Activated T-cell treated with anti-CD3 and anti-CD28 coated beads for 24 hours (primary cell): ENCODE results near the gene RCL1.

Experiments used
- DNase-seq: peaks from one replicate; pipeline ENCODE4 v3.0.0-alpha.2; 2020; ENCODE audit warnings: low read depth

The RCL1 gene

DNA sequence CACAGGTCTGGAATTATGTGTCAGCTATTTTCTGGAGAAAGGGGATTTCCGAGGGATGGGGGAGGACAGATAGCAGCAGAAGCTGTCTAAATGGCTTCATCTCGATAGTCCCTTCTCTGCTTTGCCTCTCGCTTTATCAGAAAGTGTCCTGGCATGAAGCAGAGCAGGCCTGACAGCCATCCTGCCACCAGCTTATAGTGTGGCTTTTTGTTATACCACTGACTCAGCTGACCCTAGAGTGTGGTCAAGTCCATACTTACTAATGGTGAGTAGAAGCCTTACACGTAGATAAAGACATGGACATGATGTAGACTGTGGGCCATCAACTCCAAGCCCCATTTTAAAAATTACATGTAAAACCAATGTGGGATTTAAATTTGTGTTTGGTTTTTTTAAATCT, 50.0 kb downstream of the RCL1 start:
- DNase-seq = no peak

DNA sequence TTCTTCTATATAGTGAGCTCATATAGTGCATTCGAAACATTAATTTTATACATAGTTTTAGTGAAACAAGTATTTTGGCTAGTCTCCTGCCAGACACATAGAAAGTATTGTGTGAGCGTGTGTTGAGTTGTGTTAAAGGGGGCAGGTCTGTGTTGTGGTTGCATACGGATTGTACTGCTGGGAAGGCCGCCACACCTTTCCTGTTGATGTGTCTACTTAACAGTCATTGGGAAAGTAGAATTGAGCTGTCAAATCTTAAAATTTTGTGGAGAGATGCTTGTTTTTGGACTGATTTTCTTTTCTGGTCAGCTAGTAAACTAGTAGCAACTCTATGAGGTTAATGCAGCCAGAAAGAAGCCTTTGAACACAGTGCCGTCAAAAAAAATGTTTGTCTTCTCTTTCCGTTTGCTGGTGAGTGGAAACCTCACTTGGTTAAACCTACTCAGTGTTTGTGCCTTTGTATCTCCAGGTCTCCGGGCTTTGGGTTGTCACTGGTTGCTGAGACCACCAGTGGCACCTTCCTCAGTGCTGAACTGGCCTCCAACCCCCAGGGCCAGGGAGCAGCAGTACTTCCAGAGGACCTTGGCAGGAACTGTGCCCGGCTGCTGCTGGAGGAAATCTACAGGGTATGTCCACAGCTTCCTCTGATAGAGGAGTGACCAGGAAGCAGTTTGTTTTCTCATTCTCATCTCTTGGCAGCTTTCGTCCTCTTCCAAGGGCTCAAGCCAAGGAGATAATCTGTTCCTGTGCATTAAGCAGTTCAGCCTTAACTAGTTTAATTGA, 51.5 kb downstream of the RCL1 start:
- DNase-seq = no peak

DNA sequence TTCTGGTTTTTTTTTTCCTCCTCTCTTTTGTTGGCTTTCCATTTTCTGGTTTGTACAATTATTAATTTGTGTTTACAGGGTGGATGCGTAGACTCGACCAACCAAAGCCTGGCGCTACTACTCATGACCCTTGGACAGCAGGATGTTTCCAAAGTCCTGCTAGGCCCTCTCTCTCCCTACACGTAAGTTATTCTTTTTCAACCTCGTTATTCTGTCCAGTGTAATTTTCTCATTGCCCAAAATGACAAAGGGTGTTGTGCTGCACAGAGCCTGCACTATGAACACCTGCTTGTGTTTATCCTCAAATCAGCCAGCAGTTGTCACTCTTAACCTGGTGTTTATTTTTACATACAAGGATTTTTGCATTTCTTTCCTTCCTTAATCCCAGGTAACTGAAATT, 56.6 kb downstream of the RCL1 start:
- no peak for DNase-seq

DNA sequence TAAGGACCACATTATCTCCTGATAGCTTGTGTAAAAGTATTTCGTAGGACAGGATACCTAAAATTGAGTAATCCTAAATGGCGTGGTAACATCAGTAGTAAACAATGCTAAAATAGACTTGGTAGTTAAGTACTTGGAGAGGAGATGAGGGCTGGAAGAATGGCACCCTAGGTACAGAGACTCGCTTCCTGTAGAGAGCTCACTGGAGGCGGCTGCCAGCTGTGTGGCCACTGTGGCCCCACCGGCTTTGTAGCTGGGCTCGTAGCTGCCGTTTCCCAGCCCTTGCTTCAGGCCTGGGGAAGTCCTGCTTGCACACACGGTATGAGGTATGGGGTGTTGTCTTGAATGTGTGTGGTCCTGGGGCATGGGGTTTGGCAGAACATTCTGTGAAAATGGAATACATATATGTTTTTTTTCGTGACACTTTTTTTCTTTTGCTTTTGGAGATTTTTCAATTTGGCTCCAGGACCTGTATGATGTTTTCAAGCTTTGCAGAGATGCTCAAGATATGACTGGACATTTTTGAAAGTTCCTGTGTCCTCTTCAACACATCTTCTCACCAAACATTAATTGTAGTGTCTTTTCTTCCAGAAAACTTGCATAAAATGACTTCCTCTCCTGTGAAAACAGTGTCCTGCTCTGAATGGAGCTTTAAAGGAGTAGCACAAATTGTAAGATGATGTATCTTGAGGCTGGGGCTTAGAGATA, 58.0 kb downstream of the RCL1 start:
- DNase-seq = no peak

DNA sequence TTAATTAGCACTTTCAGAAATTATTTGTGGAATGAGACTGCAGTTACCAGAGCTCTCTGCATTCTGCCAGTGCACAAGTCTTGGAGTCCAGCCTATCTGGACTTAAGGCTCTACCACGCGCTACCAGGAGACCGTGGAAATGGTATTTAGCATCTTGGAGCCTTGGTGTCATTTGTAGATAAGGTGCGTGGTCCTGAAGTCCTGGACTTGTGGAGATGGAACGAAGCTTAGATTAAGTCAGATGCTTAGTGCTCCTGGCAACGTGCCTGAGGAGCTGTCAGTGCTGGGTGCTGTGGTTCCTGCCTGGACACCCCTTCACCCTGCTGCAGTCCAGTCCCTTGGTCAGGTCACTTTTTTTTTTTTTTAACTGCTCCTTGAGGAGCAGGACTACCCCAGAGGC, 59.7 kb downstream of the RCL1 start:
- no peak for DNase-seq

DNA sequence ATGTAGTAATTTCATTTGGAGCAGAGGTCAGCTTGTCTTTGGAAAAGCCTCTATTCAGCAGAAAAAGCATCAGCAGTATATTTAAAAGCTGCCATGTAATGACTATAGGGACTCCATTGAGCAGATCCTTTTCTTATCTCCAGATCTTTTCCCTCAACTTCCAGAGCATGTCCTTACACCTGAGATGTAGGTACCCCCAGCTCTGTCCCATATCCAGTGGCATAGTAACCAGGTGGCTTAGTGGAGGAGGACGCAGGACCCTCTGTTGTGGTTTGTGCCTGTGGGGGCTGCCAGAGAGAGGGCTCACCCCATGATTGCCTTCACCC, 61.5 kb downstream of the RCL1 start:
- DNase-seq = no peak

DNA sequence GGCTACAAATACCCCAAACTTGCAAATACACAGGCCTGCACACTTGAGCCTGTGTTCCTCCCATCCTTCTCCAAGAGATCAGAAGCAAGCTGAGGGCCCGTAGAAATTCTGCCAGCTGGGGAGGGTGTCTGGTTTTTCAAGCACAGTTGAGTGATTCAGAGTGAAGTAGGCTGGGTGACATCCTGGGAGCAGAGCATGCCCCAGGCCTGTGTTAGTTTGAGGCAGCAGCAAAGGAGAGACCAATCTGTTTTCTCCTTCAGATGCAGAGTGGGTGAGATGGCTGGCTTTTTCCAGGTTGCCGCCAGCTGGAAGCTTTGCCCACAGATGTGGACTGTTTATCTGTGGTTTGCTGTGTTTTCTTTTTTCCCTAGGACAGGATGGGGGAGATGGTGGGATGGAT, 63.1 kb downstream of the RCL1 start:
- no peak for DNase-seq

DNA sequence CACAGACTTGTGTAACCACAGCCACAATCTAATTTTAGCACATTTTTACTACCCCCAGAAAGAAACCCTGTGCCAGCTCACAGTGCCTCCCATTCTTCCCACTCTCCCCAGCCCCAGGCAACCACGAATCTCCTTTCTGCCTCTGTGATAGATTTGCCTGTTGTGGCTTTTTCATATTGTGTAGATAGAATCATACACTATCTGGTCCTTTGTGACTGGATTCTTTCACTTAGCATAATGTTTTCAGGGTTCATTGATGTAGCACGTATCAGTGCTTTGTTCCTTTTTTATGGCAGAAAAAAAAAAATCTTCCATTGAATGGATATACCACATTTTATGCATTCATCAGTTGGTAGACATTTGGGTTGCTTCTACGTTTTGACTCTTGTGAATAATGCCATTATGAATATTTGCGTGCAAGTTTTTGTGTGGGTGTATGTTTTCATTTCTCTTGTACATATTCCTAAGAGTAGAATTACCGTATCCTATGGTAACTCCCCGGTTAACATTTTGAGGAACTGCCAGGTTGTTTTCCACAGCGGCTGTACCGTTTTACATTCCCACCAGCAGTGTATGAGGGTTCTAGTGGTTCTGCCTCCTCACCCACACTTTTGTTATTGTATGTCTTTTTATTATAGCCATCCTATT, 64.5 kb downstream of the RCL1 start:
- no peak for DNase-seq

DNA sequence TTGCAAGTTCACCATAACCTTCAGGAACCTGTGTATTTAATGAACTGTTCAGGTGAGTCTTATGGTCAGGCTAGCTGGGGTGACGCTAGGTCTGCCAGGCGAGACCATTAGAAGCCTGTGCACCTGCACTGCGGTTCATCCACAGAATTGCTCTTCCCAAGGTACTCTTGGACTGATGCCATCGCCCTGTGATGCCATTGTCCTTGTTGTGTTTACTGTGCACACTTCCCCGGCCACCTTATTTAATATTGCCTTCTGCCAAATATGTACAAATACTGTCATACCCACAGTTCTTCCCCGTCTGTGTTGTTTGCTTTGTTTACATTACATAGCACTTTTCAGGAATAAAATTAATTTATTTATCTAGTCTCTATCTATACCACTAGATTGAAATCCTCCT, 66.3 kb downstream of the RCL1 start:
- no peak for DNase-seq

DNA sequence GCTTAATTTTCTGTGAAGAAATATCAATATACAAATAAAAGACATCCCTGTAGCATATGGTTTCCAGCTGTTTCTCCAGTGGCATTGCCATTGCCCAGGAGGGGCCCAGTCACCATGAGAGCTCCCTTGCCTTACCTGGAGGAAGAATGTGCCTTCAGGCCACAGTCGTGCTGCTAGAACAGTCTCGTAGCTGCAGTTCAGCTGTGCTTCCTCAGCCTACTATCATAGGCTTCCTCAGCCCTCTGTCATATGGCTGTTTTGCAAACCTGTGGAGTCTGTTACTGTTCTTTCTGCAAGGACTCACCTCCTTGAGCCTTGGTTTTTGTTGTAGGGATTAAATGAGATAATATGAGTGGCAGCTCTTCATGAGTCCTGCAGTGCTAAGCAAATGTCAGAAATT, 67.6 kb downstream of the RCL1 start:
- DNase-seq = no peak

DNA sequence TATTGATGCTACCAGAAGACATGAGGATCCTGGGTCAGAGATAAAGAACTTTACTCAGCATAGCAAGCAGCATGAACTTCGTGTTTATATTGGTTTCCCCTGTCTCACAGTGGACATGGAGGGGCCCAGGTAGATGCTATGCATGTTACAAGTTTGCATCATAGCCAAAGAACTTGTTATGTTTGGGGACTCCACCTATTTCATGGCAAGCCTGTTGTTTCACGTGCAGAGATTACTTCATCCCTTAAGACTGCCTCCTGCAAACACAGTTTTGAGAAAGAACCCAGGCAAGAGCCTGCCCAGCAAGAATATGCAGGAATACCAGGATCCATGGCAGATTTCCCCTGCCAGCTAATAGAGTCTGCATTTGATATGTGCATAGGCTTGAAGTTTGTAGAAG, 68.4 kb downstream of the RCL1 start:
- DNase-seq = no peak

DNA sequence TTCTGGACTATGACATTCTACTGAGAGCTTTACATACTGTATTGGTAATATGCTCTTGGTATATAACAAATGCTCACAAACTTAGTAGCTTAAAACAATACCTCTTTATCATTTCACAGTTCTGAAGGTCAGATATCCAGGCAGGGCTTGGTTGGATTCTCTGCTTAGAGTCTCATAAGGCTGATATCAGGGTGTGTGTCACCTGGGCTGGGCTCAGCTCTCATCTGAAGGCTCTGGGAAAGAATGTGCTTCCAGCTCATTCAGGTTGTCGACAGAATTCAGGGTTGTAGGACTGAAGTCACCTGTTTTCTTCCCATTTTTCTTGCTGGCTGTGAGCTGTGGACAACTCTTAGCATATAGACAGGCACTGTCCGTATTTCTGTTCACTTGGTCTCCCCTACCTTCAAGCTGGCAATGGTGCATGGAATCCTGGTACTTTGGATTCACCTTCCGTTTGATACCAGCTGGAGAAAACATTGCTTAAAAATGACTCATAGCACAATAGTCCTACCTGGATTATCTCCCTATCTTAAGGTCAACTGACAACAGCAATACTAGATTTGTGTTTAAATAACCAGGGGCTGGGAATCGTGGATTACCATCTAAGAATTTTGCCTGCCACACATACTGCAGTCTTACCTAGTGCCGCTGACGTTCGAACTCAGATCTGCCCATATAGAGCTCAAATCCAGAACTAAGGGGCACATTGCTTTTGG, 69.2 kb downstream of the RCL1 start:
- no peak for DNase-seq

DNA sequence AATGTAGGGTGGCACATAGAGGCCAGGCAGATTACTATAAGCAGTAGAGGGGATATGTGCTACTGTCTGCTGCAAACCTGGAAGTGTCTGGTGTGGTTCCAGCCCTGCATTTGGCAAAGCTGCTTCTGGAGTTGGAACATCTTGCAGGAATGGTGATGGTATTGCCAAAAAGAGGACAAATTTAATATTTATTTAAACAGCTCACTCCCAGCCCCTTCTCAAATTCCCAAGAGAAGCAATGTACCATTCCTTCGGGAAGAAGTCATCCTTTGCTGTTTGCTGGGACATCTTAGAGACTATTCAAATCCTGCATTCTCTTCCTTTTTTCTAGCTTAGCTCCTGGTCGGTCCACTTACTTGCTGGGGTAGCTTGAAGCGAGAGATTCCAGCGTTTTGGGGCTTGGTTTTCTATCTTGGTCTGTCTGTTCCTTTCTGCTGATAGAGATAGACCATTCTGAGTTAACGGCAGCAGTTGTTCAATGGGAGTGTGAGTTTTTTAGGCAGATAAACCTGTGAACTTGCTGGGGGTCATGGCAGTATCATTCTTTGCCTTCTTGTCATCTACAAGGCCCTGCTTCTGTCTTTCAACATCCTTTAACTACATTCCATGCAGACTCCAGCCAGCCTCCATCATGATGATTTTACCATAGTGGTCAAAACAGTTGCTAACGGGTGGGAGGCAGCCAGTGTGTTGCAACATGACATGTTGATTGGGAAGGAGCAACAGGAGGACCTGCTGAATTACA, 69.9 kb downstream of the RCL1 start:
- no peak for DNase-seq

DNA sequence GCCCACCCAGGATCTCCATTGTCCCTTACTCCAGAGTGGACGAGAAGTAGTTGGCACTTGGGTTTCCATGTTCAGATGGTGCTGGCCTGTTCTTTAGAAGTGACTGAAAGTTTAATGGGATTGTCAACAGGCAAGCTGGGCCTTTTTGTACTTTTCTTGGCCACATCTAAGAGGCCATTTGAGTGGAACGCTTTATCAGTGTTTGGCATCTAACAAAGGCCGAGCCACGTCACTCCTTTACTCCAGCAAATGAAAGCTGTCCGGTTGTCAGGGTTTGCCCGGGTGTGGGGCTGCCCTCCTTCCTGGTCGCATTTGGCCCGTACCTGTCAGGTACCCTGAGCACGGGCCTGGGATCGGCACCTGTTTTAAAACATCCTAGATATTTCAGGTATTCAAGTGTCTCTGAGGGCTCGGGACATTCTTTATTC, 71.5 kb downstream of the RCL1 start:
- no peak for DNase-seq

DNA sequence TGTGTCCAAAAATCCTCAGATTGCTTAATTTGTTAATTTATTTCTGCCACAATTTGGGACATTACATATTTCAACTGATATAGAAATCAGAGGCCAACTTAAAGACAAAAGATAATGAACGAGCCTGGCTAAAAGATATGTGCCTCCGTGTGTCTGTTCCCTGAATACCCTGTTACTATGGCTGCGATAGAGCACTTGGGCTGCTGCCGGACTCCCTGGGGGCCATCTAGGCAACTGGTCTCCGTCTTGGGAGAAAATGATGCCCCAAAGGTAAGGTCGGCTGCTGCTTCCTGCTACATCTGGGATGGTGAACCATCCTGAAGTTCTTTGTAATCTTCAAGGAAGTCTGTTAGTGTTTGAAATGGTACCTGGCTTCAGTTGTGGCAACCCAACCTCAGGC, 72.0 kb downstream of the RCL1 start:
- DNase-seq = no peak

DNA sequence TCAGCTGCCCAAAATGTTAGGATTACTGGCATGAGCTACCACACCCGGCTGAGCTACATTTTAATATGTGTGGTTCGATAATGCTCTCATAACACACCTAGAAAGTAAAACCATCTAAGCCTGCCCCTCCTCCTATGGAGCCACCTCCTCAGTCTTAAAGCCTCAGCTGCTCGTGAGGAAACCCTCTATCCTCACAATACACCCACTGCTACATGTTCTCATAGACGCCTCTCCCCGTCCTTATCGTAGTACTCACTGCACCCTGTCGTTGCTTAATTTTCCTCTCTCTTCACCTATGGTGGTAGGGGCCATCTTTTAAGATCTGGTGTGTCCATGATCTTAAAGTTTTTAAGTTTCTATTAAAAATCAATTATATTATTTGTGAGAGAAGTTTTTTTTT, 72.9 kb downstream of the RCL1 start:
- DNase-seq = no peak

DNA sequence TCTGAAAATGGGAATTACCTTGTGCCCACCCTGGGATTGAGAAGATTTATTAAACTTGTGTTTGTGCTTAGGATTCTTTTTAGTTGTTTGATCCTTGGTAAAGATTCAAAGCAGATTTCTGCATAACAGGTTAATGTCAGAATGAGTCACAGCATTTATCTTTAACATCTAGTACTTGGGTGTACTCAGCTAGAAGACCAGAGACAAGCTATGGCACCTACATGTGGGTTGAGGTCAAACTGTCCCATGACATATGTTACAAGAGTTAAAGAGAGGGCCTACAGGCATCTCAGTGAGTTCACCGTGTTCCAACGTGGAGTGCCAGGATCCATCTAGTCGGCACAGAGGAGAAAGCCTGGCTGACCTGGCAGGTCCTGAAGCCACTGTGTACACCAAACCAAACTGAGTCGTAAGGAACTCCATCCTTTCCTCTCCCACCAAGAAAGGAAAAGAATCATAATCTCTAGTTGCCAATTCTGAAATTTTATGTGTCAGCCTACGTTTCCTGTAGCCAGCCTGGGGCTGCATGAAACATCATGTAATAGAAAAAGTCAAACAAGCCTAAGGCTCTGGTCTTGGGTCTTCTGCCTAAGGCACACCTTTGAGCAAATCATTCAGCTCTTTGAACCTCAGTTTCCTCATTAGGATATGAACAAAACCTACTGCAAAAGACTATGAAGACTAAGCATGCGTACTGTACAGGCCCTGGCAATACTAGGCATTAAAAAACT, 73.7 kb downstream of the RCL1 start:
- no peak for DNase-seq

DNA sequence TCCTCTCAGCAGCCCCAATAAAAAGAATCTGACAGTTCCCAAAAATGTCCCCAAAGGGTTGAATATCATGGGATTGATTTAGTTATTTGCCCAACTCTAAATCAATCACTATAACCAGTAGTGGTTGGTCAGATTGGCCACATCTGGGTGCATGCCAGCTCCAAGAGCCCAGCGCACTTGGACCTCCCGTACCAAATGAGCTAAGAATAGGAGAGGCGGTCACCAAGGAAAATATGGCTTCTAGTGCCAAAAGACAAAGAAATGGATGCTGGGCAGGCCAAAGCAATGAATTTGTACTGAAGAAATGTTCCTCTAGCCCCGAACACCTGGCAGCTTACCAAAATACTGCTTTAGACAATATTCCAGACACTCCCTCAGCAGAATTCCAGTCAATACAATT, 80.3 kb downstream of the RCL1 start:
- no peak for DNase-seq

DNA sequence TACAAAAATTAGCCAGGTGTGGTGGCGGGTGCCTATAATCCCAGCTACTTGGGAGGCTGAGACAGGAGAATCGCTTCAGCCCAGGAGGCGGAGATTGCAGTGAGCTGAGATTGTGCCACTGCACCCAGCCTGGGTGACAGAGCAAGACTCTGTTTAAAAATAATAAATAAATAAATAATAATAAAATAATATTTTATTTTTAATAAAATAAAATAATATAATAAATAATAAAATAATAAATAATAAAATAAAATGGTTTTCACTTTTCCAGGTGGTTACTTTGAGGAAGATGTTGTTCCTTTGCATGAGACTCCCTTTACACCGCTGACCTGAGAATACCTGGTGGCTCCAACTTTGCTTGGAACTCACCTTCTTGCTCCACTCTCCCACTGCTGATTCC, 82.8 kb downstream of the RCL1 start:
- no peak for DNase-seq

DNA sequence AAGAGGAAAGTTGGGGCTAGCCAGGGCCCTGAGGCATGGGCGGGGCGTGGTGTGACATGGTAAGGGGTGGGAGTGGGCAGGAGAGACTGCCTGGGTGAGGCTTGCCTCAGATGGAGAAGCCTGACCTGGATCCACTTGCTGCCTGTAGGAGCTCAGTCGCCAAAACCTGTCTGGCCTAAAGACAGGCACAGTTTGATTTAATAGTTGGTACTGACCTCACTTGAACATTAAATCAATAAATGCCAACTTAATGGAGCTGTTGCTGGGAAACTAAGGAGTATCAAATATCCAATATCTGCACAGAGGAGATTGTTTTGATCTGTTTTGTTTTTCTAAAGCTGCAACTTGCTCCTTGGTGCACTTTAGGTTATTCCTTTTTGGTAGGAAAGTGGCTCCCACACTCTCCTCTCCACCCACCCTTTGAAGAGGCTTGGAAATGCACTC, 86.4 kb downstream of the RCL1 start:
- no peak for DNase-seq

DNA sequence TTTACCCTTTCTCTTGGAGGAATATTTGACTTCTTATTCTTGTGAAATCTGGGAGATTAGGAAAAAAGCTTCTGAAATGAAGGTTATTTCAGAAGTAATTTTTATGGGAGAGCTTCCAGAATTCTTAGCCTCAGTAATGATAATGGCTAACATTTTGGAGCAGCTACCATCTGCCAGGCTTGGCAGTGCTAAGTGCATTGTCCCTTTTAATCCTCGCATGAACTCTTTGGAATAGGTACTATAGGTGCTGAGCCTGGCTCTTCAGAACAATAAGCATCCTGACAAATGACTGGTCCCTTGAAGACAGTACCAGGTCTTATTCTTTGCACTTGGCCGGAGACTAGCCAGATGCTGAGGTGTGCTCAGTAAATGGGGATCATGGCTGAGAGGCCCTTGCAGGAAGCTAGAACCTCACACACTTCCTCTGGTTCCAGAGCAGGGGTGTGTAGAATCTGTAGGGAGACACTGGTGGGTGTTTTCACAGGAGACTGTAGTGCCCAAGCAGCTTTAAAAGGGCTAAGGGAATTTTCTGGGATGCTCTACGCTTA, 90.7 kb downstream of the RCL1 start:
- DNase-seq = no peak
